Cardiac septum (tissue), 1 donor: ENCODE results near the gene PLPP3. TPM values are rescaled to one million over a fixed set of nuclear protein-coding genes. Genes with fewer than 3 reads are reported as not detected.

Source experiments
- DNase-seq: peaks from one replicate; pipeline ENCODE4 v3.0.0-alpha.2; 2020; ENCODE audit warnings: low spot score
- intact Hi-C: fragments of 100-400 bp; cut with DNase I; formaldehyde crosslinking; loops from one replicate; pipeline ENCODE4 v1.14.0; 2022
- total RNA-seq: library from RNA; stranded (reverse); fragmentation: NEBNext Ultra II Directional; extraction: Animal tissue kit (Norgen Biotek cat#: 25700); gene quantifications from one replicate; pipeline ENCODE4 v1.2.1, GENCODE V29; 2021
- donor health status: DM: no; HTN: no; CAD: no.

PLPP3 gene
- total RNA-seq, 1 donor from 2014 or later: 61.0 TPM

DNA sequence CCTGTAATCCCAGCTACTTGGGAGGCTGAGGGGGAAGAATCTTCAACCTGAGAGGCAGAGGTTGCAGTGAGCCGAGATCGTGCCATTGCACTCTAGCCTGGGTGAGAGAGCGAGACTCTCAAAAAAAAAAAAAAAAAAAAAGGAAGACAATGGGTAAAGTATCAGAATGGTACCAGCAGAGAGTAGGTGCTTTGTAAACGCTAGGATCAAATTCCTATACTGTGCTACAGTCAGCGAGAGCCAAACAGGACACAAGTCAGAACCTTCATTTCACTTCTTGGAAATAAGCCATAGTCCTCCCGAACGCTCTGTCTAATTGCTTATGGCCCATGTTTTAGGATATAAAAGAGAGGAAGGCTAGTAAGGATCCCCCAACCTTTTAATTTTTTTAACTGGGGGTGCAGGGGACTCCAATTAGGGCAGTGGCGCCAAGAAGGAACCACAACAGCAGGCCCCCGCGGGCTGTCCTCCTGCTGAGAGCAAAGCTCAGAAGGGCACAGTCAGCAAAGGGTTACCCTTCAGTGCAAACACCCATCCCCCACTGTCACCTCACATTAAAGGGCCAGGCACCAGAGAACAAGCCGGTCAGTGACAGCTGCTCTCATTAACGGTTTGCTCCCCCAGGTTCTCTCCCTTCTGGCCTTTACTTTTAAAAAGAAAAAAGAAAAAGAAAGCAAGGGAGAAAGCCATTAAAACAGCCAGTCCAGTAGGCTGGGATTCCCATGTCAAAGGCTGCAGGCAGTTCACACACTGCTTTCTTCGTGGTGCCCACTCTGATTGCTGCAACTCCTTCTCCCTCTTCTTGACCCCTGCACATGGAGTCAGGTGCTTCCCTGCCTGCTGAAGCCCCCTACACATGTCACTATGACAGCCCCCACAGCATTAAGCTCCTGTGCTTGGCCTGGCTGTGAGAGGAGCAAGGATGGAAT, 69.4 kb downstream of the PLPP3 start:
- intact Hi-C loops: loop anchor here (5.0 kb wide), 2 partner anchors 67 to 73 kb away; partner anchors contain the start of gene PLPP3
- DNase-seq: no peak

DNA sequence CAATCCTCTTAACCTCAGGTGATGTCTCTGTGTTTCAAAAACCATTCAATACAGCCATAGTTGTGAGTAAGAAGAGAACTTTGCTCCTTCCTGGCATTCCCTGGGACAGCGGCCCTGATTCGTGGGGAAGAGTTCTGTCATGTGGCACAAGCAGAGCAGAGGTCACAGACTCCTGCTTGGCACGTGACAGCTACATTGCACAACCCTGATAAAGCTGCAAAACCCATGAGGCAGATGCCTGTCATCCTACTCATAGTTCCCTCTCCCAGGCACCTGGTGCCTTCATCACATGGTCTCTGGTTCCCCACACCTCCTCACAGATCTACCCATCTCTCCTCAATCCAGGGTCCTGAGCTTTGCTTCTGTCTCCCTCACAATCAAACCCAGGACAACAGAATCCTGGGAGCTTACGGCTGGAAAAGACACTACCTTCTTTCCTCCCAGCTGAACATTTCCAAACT, 70.8 kb downstream of the PLPP3 start:
- intact Hi-C loops: loop anchor here (5.0 kb wide), 2 partner anchors 69 to 71 kb away; partner anchors contain the start of gene PLPP3
- peak; percentile 86 for DNase-seq

GRCh38 chr1:56507925-56508522, 71.3 kb downstream of the PLPP3 start:
- no peak for DNase-seq
- intact Hi-C loops: loop anchor here (5.0 kb wide), 2 partner anchors 69 to 71 kb away; partner anchors contain the start of gene PLPP3

DNA sequence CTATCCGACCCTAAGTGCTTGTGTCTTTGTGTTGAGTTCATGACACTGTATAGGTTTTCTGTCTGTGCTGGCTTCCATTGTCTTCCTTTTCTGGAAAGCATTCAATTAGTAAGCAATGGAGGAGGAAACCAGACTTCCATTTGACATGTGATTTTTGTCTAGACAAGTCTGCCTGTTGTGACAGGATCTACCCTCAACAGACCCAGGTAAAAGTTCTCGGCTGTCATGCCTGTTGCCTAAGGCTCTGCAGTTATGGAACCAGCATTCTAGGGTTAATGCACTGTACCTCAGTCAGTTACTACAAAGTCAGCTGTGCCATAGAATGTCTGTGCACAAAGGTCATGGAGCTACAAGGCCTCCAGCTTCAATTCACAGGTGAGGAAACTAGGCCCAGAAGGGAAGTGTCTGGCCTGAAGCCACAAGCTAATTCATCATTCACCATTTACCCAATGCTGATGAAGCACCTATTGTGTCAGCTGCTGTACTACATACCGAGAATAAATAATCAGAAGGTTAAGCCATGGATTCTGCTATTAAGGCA, 72.3 kb downstream of the PLPP3 start:
- intact Hi-C loops: loop anchor here (5.0 kb wide), 2 partner anchors 70 kb away; partner anchors contain the start of gene PLPP3
- DNase-seq: no peak

DNA sequence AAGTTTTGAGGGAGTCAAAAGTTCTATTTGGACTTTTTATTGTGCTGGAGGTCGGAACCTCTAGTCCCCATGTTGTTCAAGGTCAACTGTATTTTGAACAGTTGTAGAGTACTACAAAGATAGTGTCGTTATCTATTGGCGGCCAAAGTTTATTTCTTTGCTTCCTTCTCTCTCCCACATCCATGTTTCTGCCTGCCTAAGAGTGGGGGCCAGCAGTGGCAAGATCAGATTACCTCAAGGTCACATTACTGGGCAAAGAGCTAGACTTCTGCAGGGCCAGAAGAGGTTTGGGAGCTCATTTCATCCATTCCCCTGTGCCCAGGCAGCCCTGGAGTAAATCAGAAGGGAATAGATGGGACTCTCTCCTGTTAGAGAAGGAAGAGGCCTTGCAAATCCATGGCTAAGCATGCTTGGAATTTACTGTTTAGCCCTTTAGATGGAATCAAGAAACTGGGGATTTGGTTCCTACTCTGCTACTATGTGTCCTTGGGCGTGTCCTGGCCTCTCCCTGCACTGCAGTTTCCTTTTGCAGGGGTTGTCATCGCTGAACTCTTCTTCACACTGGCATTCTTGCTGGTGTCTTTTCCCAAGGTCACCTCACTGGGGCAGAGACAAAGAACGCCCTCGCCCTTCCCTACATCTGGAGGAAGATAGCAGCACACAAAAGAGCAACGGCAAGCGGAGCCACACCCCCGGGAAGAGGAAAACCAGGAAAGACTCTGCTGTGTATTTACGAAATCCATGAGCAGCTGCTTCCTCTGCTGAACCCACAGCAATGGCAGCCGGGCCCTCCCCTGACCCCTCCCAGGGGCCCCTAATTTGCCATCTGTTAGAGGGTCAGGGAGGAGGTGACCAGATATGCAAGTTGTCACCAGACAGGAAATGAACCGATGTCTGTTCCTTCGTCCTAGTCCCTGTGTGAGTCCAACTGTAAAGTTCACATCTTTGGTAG, 73.3 kb downstream of the PLPP3 start:
- intact Hi-C loops: loop anchor here (5.0 kb wide), 2 partner anchors 69 to 71 kb away; partner anchors contain the start of gene PLPP3
- DNase-seq: no peak

DNA sequence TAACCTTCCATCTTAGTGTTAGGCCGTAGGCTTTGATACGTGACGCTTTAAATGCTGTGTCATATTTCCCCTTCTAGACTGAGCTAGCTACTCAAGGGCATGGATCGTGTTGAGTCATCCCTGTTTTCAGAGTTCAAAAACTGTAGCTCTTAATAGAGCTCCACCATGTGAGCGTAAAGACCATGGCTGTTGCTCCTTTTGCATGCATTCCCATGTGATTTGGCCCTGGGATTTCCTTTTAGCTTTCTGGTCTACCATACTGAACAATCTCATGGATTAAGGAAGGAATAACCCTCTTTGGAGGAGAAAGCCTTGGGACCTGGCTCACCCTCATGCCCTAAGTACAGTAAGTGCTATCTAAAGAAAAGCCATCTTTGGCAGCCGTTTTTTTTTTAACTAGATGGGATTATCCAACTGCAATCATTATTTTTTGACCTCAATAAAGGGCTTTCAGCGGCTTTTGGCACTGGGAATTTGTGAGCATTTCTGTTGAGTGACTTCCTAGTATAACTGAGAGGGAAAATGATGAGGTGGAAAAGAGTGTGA, 76.6 kb downstream of the PLPP3 start:
- DNase-seq: no peak
- intact Hi-C loops: no loop called here

- no peak for DNase-seq
- intact Hi-C loops: no loop called here
Measured at GRCh38 chr1:56501888-56502287, 77.5 kb downstream of the PLPP3 start.

GRCh38 chr1:56501426-56501825, 77.9 kb downstream of the PLPP3 start:
- no peak for DNase-seq
- intact Hi-C loops: no loop called here

- intact Hi-C loops: no loop called here
- no peak for DNase-seq
Measured at GRCh38 chr1:56496821-56497772, 82.3 kb downstream of the PLPP3 start.

GRCh38 chr1:56496158-56496557, 83.2 kb downstream of the PLPP3 start:
- no peak for DNase-seq
- intact Hi-C loops: no loop called here

DNA sequence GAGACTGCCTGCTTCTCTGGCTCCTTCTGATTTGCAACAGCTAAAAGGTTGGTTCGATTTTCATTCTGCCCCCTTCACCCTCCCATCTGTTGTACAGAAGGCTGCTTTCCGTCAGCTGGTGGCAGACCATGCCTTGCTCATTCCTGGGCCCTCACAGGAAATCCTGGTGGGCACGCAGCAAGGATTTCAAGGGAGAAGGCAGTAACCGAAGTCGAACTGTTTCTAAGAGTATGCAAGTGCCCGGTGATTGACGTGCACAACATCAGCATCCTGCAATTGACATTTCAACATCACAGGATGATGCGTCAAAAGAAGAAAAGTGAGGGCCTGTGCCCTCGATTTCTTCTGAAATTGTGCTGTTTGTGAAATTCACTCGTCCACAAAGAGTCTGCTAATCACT, 83.8 kb downstream of the PLPP3 start:
- no peak for DNase-seq
- intact Hi-C loops: no loop called here

GRCh38 chr1:56494306-56494705, 85.1 kb downstream of the PLPP3 start:
- no peak for DNase-seq
- intact Hi-C loops: no loop called here

DNA sequence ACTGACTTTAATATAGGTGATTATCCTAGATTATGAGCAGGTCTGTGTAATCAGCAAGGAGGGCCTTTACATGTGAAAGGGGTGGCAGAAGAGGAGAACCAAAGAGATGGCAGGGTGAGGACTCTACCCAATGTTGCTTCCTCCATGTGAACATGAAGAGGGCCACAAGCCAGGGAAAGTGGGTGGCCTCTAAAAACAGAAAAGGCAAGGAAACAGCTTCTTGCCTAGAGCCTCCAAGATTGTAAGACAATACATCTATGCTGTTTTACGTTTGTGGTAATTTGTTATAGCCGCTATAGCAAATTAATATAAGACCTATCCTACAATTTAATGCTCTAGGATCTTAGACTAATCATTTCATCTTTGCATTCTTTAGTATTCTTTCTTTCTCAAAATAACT, 85.5 kb downstream of the PLPP3 start:
- intact Hi-C loops: no loop called here
- DNase-seq: no peak

DNA sequence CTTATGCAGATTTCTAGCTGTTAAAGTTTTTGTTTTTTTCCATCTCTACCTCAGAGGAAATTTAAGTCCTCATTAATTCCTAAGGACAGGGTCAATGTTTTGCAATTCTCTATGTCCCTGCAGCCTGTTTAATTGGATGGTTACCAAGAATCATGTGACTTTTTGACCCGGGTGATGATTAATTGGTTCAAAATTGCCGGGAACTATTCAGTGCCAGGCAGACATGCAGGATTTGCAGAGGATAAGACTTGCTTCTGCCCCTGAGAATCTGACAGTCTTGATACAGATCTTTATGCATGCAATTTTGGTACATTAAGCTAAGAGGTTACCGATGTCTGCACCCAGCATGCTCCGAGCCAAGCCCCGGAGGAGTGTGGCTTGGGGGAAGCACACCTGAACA, 87.9 kb downstream of the PLPP3 start:
- intact Hi-C loops: no loop called here
- no peak for DNase-seq

- no peak for DNase-seq
- intact Hi-C loops: no loop called here
Measured at GRCh38 chr1:56490619-56491018, 88.7 kb downstream of the PLPP3 start.

DNA sequence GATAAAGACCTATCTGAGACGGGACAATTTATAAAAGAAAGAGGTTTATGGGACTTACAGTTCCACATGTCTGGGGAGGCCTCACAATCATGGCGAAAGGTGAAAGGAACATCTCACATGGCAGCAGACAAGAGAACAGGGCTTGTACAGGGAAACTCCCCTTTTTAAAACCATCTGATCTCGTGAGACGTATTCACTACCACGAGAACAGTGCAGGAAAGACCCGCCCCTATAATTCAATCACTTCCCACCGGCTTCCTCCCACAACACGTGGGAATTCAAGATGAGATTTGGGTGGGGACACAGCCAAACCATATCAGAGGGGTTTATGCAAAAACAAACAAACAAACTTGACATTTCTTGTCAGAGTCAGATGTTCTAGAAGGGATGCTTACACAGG, 89.7 kb downstream of the PLPP3 start:
- no peak for DNase-seq
- intact Hi-C loops: no loop called here

DNA sequence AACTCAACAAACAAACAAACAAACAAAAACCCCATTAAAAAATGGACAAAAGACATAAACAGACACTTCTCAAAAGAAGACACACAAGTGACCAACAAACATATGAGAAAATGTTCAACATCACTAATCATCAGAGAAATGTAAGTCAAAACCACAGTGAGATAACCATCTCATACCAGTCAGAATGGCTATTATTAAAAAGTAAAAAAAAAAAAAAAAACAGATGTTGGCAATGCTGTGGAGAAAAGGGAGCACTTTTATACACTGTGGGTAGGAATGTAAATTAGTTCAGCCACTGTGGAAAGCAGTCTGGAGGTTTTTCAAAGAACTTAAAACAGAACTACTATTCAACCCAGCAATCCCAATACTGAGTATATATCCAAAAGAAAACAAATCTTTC, 94.7 kb downstream of the PLPP3 start:
- DNase-seq: no peak
- intact Hi-C loops: no loop called here

- intact Hi-C loops: no loop called here
- no peak for DNase-seq
Measured at GRCh38 chr1:56483104-56483503, 96.3 kb downstream of the PLPP3 start.
